ENCODE measurements around the gene CDAN1. TPM values are rescaled to one million over a fixed set of nuclear protein-coding genes. Genes with fewer than 3 reads are reported as not detected.

Gene CDAN1
- total and polyA plus RNA-seq, 2 of the 4 experiments (the other 2 are of a cell fraction) = 4.7 to 5.6 TPM

DNA sequence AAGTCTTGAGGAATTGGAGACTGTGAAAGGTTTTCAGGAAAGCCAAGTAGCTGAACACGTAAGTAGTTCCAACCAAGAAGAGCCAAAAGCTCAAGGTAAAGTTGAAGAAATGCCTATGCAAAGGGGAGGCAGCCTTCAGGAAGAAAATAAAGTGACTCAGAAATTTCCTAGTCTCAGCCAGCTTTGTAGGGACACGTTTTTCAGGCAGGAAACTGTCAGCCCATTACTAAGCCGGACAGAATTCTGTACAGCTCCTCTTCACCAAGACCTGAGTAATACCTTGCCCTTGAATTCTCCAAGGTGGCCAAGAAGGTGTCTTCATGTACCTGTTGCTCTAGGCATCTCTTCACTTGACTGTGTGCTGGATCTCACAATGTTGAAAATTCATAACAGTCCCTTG is 48.6 kb downstream of the CDAN1 start:
- H4K8ac ChIP-seq (ENCODE audit: low read depth in 2 of 2, low read length in 2 of 2) = no peak overlapping the region
- no TSS peak for BruUV-seq (replicated peaks)
- H2BK20ac ChIP-seq (ENCODE audit: low read depth, low read length) = no peak overlapping the region
- no peaks in the 10 kb centered on the region for H3K79me1 ChIP-seq (ENCODE audit: low read depth in 1 of 2, low read length in 2 of 2)
- peaks cover 26% of the 10 kb centered on the region for H3K9me1 ChIP-seq (ENCODE audit: insufficient read depth, low read length)
- in situ Hi-C loops (cut with MboI; ENCODE audit: low sequenced_read_pairs) = no loop called here
- TF ChIP-seq, protein P1, sequence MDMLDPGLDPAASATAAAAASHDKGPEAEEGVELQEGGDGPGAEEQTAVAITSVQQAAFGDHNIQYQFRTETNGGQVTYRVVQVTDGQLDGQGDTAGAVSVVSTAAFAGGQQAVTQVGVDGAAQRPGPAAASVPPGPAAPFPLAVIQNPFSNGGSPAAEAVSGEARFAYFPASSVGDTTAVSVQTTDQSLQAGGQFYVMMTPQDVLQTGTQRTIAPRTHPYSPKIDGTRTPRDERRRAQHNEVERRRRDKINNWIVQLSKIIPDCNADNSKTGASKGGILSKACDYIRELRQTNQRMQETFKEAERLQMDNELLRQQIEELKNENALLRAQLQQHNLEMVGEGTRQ (IDR thresholded peaks at IDR 0.05; ENCODE audit: low read depth, low read length) = no peak
- TF ChIP-seq RAD21 (IDR thresholded peaks at IDR 0.05; ENCODE audit: low read length) = no peak
- TF ChIP-seq SMC3 (IDR thresholded peaks at IDR 0.05; ENCODE audit: low read depth, low read length) = no peak
- no peak for TF ChIP-seq ELK1 (IDR thresholded peaks at IDR 0.05; ENCODE audit: borderline replicate concordance, low read depth, low read length)
- no peak for TF ChIP-seq FOS (IDR thresholded peaks at IDR 0.05; ENCODE audit: low read depth, low read length)
- H3K36me3 ChIP-seq (ENCODE audit: control insufficient read depth, insufficient read depth, low read length) = peaks cover 39% of the 10 kb centered on the region
- ChIA-PET CTCF (interaction anchor here (0.6 kb wide), 1 partner anchor 137 kb away, joined by 3 read pairs; no protein-coding TSS in a partner anchor), POLR2A (ENCODE audit: unreplicated experiment) (no interaction called here)
- no peak overlapping the region for H2AK9ac ChIP-seq (replicated peaks; ENCODE audit: low read depth, low read length, poor library complexity)
- H2AFZ ChIP-seq (replicated peaks; ENCODE audit: low read length, poor library complexity) = no peak overlapping the region
- H3K4me1 ChIP-seq (ENCODE audit: control insufficient read depth, insufficient read depth, low read length) = no peaks in the 10 kb centered on the region
- H2BK5ac ChIP-seq (ENCODE audit: low read depth, low read length, poor library complexity, severe bottlenecking) = no peak overlapping the region
- no peaks in the 10 kb centered on the region for H4K20me1 ChIP-seq (ENCODE audit: insufficient read depth, low read length)
- no peak overlapping the region for H2BK120ac ChIP-seq (ENCODE audit: low read depth, low read length)
- DNase-seq (no peak), ATAC-seq (ENCODE audit: low read depth) (no peak)
- H3K27ac ChIP-seq (ENCODE audit: insufficient read depth, low read length) = no peak overlapping the region
- no peak overlapping the region for H3K18ac ChIP-seq (ENCODE audit: low read depth, low read length)
- dilution Hi-C loops (cut with HindIII; ENCODE audit: low sequenced_read_pairs, unreplicated experiment) = no loop called here
- no peak overlapping the region for H4K5ac ChIP-seq (ENCODE audit: low read depth, low read length)
- H3K23ac ChIP-seq (ENCODE audit: low read depth, low read length) = no peak overlapping the region
- WGBS, 2 experiments (ENCODE audit: extremely low coverage in 2 of 2, insufficient read length in 1 of 2) = 100% methylated on average over 1 of the region's 3 CpGs; no CpG with 5 or more reads in 1 of the 2 experiments
- H3K4me3 ChIP-seq (ENCODE audit: insufficient read depth, low read depth, low read length) = no peak overlapping the region
- no peak overlapping the region for H2BK15ac ChIP-seq (ENCODE audit: low read depth, low read length)
- no peak overlapping the region for H3K9ac ChIP-seq (ENCODE audit: low read depth, low read length)
- H3K4me2 ChIP-seq (ENCODE audit: low read depth, low read length) = no peak overlapping the region
- no peaks in the 10 kb centered on the region for H3K9me3 ChIP-seq (ENCODE audit: control insufficient read depth, insufficient read depth, low read length)
- no peaks in the 10 kb centered on the region for H3K27me3 ChIP-seq (ENCODE audit: control insufficient read depth, insufficient read depth, low read length)
- H3K14ac ChIP-seq (replicated peaks; ENCODE audit: low read depth, low read length) = no peak overlapping the region
- no peak overlapping the region for H3K56ac ChIP-seq (ENCODE audit: extremely low read depth, insufficient read depth, low read length)
- H3K4ac ChIP-seq (ENCODE audit: low read depth, low read length) = no peak overlapping the region
- H4K91ac ChIP-seq (ENCODE audit: insufficient read depth, low read depth, low read length) = no peak overlapping the region
- H2AK5ac ChIP-seq (ENCODE audit: low read depth, low read length) = no peak overlapping the region
- intact Hi-C loops (cut with micrococcal nuclease) = no loop called here

All from IMR-90 (cell line).